Measurements from ENCODE around the gene CADM3. TPM values are rescaled to one million over a fixed set of nuclear protein-coding genes. Genes with fewer than 3 reads are reported as not detected.

Gene CADM3
- total RNA-seq, 1 experiment from 2014 or later: not detected

GRCh38 chr1:159250638-159251216 lies 79.3 kb downstream of the CADM3 start:
- Histone ChIP-seq H4K20me1 (ENCODE audit: insufficient read depth) (no peaks in the 10 kb centered on the region), H3F3A (ENCODE audit: insufficient read depth, low read depth) (no peaks in the 10 kb centered on the region), H3K4me3 (no peak overlapping the region), H3K27ac (no peak overlapping the region), H3K4me1 (replicated peaks; ENCODE audit: insufficient read depth) (no peaks in the 10 kb centered on the region), H3K27me3 (ENCODE audit: insufficient read depth, low read depth) (peaks cover 4% of the 10 kb centered on the region; the same call in 1 of the 2 replicates), H3K36me3 (ENCODE audit: low read depth) (no peaks in the 10 kb centered on the region), H3K9me2 (ENCODE audit: insufficient read depth) (no peaks in the 10 kb centered on the region), H3K9me3 (ENCODE audit: insufficient read depth, low read depth) (no peaks in the 10 kb centered on the region), H3K4me2 (no peak overlapping the region), H3K79me2 (ENCODE audit: low read depth) (no peaks in the 10 kb centered on the region), H2AFZ (no peak overlapping the region)
- ChIA-PET POLR2A (ENCODE audit: unreplicated experiment) (no interaction called here), CTCF (no interaction called here)
- DNase-seq: no peak
- intact Hi-C loops (cut with micrococcal nuclease; ENCODE audit: unreplicated experiment): no loop called here
- no TSS peak for BruUV-seq (replicated peaks)
- no peak for TF ChIP-seq EZH2 (IDR thresholded peaks at IDR 0.05; ENCODE audit: low read depth)
- no peak for TF ChIP-seq CTCF (conservative IDR thresholded peaks at IDR 0.05)

Other genes with a start within 250 kb of the CADM3 start
- gene PYHIN1, start 240.1 kb upstream of the CADM3 start, total RNA-seq (2021): not detected in 2 replicates
- gene IFI16, start 161.7 kb upstream of the CADM3 start, total RNA-seq (2021): 18.5 and 31.3 TPM in 2 replicates
- gene AIM2, start 94.8 kb upstream of the CADM3 start, total RNA-seq (2021): not detected in 2 replicates
- not detected in 2 replicates for gene ACKR1, start 33.3 kb downstream of the CADM3 start, total RNA-seq (2021)
- gene FCER1A, start 130.7 kb downstream of the CADM3 start, total RNA-seq (2021): not detected in 2 replicates

All from PC-9 (cell line).